ENCODE measurements around the gene IFNA17.
"Not testable (repeated sequence)": the region's sequence is repeated elsewhere in the genome, so short reads cannot be mapped to it uniquely, and the experiment has no call there.

IFNA17 gene

GRCh38 chr9:21210311-21210710, 17.7 kb downstream of the IFNA17 start:
- DNase-seq (ENCODE audit: low spot score): no peak

- not testable (repeated sequence) for DNase-seq (ENCODE audit: low spot score)
These were observed 21.0 kb downstream of the IFNA17 start, which contains the start of gene IFNA10 for GRCh38 chr9:21207043-21207442. TSS of gene IFNA10 (minus strand) at chr9:21207143. CDS start at chr9:21207097, 46 bp downstream.

GRCh38 chr9:21205204-21205603, 22.8 kb downstream of the IFNA17 start:
- DNase-seq (ENCODE audit: low spot score): no peak

- DNase-seq (ENCODE audit: low spot score): not testable (repeated sequence)
These were observed 25.9 kb downstream of the IFNA17 start, which contains the start of gene IFNA7 for GRCh38 chr9:21202105-21202504. TSS of gene IFNA7 (minus strand) at chr9:21202205. CDS start at chr9:21202165, 40 bp downstream.

GRCh38 chr9:21194867-21195776, 32.9 kb downstream of the IFNA17 start:
- peak; percentile 27 for DNase-seq (ENCODE audit: low spot score)

GRCh38 chr9:21187487-21187886, 40.5 kb downstream of the IFNA17 start, which contains the start of gene IFNA4:
TSS of gene IFNA4 (minus strand) at chr9:21187587. CDS start at chr9:21187531, 56 bp downstream.
- not testable (repeated sequence) for DNase-seq (ENCODE audit: low spot score)

GRCh38 chr9:21182810-21183736, 44.9 kb downstream of the IFNA17 start:
- DNase-seq (ENCODE audit: low spot score): peak; percentile 26
